ENCODE data around the gene ZNF280D.

DNA sequence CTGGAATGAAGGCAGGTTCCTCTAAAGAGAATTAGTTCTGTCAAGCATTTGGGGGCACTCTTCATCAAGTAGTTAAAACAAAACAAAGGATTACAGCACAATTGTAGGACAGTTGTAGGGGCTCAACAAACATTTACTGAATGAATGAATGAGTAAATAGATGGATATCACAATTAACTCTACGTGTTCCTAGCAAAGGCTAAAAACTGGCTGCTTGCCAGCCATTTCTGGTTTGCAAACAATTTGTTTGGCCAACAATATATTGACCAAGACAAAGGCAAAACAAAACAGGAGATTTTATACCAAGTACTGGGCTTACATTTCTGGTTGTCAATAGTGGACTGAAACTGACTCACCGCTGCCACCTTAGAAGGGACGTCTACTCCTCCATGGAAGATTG lies 116.8 kb downstream of the ZNF280D start:
- TF ChIP-seq CTCF (IDR thresholded peaks at IDR 0.05) (no peak), POLR2A (IDR thresholded peaks at IDR 0.05; ENCODE audit: low read depth) (no peak), POLR2AphosphoS5 (IDR thresholded peaks at IDR 0.05) (no peak)

Data from esophagus muscularis mucosa (tissue), 3 donors.